ENCODE results near the gene RREB1. TPM values are rescaled to one million over a fixed set of nuclear protein-coding genes. Genes with fewer than 3 reads are reported as not detected.

RREB1 gene
- polyA plus RNA-seq, 1 donor (not counting 4 experiments of a cell fraction or from before 2014, with no cell fraction given) = 6.1 TPM

- H3K79me2 ChIP-seq (ENCODE audit: control insufficient read depth, insufficient read depth, low read length) = peaks cover 45% of the 10 kb centered on the region
- TF ChIP-seq EZH2 (IDR thresholded peaks at IDR 0.05; ENCODE audit: low read length) (no peak), CTCF (optimal IDR thresholded peaks at IDR 0.05 in 1 of 3, IDR thresholded peaks at IDR 0.05 in 1 of 3, conservative IDR thresholded peaks at IDR 0.05 in 1 of 3; ENCODE audit: extremely low read depth in 1 of 3, insufficient read depth in 2 of 3, low read length in 3 of 3) (no peak)
- no peaks in the 10 kb centered on the region for H3K9me3 ChIP-seq (ENCODE audit: control insufficient read depth, low read depth, low read length)
- no peak for FAIRE-seq
- H3K27me3 ChIP-seq (ENCODE audit: control insufficient read depth, extremely low read depth, insufficient read depth, low read length) = no peaks in the 10 kb centered on the region
- peaks cover 19 to 42% of the 10 kb centered on the region in 2 experiments for H3K36me3 ChIP-seq (ENCODE audit: control insufficient read depth in 2 of 2, extremely low read depth in 1 of 2, insufficient read depth in 2 of 2, low read length in 2 of 2)
- H3K27ac ChIP-seq (ENCODE audit: control insufficient read depth, insufficient read depth, low read length) = peak overlapping the region; percentile 88
- peak overlapping the region in 2 of 3 experiments; percentile 47 to 49 for H3K4me3 ChIP-seq (ENCODE audit: control insufficient read depth in 2 of 3, extremely low read depth in 1 of 3, insufficient read depth in 2 of 3, low read depth in 1 of 3, low read length in 3 of 3)
- H3K9me1 ChIP-seq (ENCODE audit: control insufficient read depth, extremely low read depth, insufficient read depth, low read length) = peaks cover 4% of the 10 kb centered on the region
- peaks cover 19% of the 10 kb centered on the region for H3K4me1 ChIP-seq (ENCODE audit: control insufficient read depth, extremely low read depth, insufficient read depth, low read length)
- DNase-seq (ENCODE audit: low read depth, low spot score) = no peak
- peak overlapping the region; percentile 49 for H3K9ac ChIP-seq (ENCODE audit: control insufficient read depth, extremely low read depth, insufficient read depth, low read length)
- dilution Hi-C loops (cut with MboI; ENCODE audit: extremely low pct_ligation_motif_present, low sequenced_read_pairs) = no loop called here
- no peak overlapping the region for H2AFZ ChIP-seq (ENCODE audit: control insufficient read depth, low read length)
- H4K20me1 ChIP-seq (ENCODE audit: control insufficient read depth, extremely low read depth, insufficient read depth, low read length) = peaks cover 3% of the 10 kb centered on the region
- H3K4me2 ChIP-seq (ENCODE audit: control insufficient read depth, extremely low read depth, insufficient read depth, low read depth, low read length) = peak overlapping the region; percentile 93
Measured at GRCh38 chr6:7201732-7202541, 94.2 kb downstream of the RREB1 start.

GRCh38 chr6:7202950-7203349 is 95.2 kb downstream of the RREB1 start:
- no peak overlapping the region for H3K4me2 ChIP-seq (ENCODE audit: control insufficient read depth, extremely low read depth, insufficient read depth, low read depth, low read length)
- H3K9me3 ChIP-seq (ENCODE audit: control insufficient read depth, low read depth, low read length) = no peaks in the 10 kb centered on the region
- H3K4me3 ChIP-seq (ENCODE audit: control insufficient read depth in 2 of 3, extremely low read depth in 1 of 3, insufficient read depth in 2 of 3, low read depth in 1 of 3, low read length in 3 of 3) = no peak overlapping the region
- DNase-seq (ENCODE audit: low read depth, low spot score) = no peak
- FAIRE-seq = no peak
- H3K79me2 ChIP-seq (ENCODE audit: control insufficient read depth, insufficient read depth, low read length) = peaks cover 44% of the 10 kb centered on the region
- no peaks in the 10 kb centered on the region for H3K27me3 ChIP-seq (ENCODE audit: control insufficient read depth, extremely low read depth, insufficient read depth, low read length)
- peaks cover 19% of the 10 kb centered on the region for H3K4me1 ChIP-seq (ENCODE audit: control insufficient read depth, extremely low read depth, insufficient read depth, low read length)
- H3K9ac ChIP-seq (ENCODE audit: control insufficient read depth, extremely low read depth, insufficient read depth, low read length) = no peak overlapping the region
- H3K27ac ChIP-seq (ENCODE audit: control insufficient read depth, insufficient read depth, low read length) = no peak overlapping the region
- peaks cover 3% of the 10 kb centered on the region for H4K20me1 ChIP-seq (ENCODE audit: control insufficient read depth, extremely low read depth, insufficient read depth, low read length)
- H3K9me1 ChIP-seq (ENCODE audit: control insufficient read depth, extremely low read depth, insufficient read depth, low read length) = peaks cover 4% of the 10 kb centered on the region
- H3K36me3 ChIP-seq (ENCODE audit: control insufficient read depth in 2 of 2, extremely low read depth in 1 of 2, insufficient read depth in 2 of 2, low read length in 2 of 2) = peaks cover 25 to 37% of the 10 kb centered on the region in 2 experiments
- H2AFZ ChIP-seq (ENCODE audit: control insufficient read depth, low read length) = no peak overlapping the region
- dilution Hi-C loops (cut with MboI; ENCODE audit: extremely low pct_ligation_motif_present, low sequenced_read_pairs) = no loop called here
- TF ChIP-seq CTCF (optimal IDR thresholded peaks at IDR 0.05 in 1 of 3, IDR thresholded peaks at IDR 0.05 in 1 of 3, conservative IDR thresholded peaks at IDR 0.05 in 1 of 3; ENCODE audit: extremely low read depth in 1 of 3, insufficient read depth in 2 of 3, low read length in 3 of 3) = no peak
- TF ChIP-seq EZH2 (IDR thresholded peaks at IDR 0.05; ENCODE audit: low read length) = no peak

All from keratinocyte (primary cell).